GM18517 (cell line): ENCODE results near the gene NDE1.
A peak's percentile ranks its signal among the peaks of the same experiment; 100 is the strongest.
"Not testable (repeated sequence)": the region's sequence is repeated elsewhere in the genome, so short reads cannot be mapped to it uniquely, and the experiment has no call there.

ENCODE experiments used
- ATAC-seq: cut with Tn5 transposase; IDR thresholded peaks from one replicate; pipeline ENCODE4 v1.9.1; 2021; ENCODE audit warnings: mild to moderate bottlenecking, moderate library complexity; ENCODE audit not compliant: unreplicated experiment

The NDE1 gene

DNA sequence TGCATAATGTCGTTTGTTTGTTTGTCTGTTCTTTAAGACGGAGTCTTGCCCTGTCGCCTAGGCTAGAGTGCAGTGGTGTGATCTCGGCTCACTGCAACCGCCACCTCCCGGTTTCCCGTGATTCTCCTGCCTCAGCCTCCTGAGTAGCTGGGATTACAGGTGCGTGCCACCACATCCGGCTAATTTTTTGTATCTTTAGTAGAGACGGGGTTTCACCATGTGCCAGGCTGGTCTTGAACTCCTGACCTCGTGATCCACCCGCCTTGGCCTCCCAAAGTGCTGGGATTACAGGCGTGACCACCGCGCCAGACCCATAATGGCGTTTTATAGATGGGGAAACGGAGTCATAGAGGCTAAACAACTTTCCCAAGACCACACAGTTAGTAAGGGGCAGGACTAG lies 734 bp upstream of the NDE1 start:
- ATAC-seq = not testable (repeated sequence)

DNA sequence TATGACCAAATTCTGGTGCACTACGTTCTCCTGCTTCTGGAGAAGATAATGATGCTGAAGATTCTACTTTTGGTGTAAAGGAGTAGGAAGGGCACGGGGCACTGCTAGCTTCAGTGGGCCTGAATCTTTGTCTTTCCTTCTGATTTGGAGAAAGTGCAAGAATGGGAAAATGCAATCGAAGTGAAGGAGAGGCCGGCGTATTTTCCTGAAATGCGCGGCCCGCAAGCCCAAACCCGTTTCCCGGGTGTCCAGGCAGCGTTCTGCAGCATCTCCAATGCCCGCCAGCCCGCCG lies 372 bp upstream of the NDE1 start:
- peak; percentile 2 for ATAC-seq

DNA sequence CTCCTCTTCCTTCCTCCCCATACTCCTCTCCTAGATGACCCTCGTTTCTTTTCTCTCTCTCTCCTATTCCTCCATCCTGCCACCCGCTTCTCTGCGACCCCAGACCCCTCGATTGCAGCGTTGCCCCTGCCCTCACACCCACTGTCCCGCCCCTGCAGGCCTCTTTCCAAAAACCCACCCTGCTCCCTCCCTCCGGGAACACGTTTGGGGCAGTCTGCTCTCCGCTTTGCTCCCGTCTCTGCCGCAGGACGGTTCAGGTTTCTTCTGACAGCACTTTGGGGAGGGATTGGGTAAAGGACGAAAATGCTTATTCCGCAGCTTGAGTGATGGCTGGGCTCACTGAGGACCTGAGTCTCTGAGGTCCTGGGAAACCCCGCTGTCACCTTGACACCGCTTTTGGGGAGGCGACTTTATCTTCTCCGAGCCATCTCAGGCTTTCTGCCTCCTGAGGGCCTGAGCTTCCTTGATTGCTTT lies 690 bp downstream of the NDE1 start:
- no peak for ATAC-seq

- ATAC-seq = no peak
Measured at GRCh38 chr16:15652293-15653001, 2.4 kb downstream of the NDE1 start.

GRCh38 chr16:15653227-15653626 lies 3.2 kb downstream of the NDE1 start:
- ATAC-seq = no peak

GRCh38 chr16:15654591-15654990 lies 4.5 kb downstream of the NDE1 start:
- no peak for ATAC-seq

GRCh38 chr16:15655561-15655960 lies 5.5 kb downstream of the NDE1 start:
- ATAC-seq = not testable (repeated sequence)

DNA sequence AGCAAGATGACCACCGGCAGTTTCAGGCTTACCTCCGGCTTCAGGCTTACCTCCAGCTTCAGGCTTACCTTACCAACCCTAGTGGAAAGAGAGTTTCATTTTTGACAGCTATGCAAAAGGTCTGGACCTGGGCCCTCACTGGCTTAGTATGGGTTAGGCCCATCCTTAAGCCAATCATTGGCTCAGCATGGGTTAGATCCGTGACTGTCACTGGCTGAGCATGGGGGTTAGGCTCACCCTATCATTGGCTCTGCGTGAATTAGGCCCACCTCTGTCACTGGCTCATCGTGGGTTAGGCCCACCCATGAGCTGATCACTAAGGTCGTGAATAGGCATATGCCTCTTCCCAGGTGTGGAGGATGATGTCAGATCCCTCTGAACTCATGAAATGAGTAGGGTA lies 8.1 kb downstream of the NDE1 start:
- ATAC-seq = no peak

- no peak for ATAC-seq
Measured at GRCh38 chr16:15658556-15658955, 8.5 kb downstream of the NDE1 start.

DNA sequence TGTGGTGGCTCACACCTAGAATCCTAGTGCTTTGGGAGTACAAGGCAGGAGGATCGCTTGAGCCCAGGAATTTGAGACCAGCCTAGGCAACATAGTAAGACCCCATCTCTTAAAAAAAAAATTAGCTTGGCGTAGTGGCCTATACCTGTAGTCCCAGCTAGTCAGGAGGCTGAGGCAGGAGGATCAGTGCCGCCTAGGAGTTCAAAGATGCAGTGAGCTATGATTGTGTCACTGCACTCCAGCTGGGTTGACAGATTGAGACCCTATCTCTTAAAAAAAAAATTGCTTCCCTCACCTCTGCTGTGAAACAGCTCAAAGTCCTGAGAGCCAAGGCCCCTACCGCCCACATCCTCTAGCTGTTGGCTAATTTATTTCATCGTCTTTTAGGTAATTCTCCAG lies 10.2 kb downstream of the NDE1 start:
- no peak for ATAC-seq

DNA sequence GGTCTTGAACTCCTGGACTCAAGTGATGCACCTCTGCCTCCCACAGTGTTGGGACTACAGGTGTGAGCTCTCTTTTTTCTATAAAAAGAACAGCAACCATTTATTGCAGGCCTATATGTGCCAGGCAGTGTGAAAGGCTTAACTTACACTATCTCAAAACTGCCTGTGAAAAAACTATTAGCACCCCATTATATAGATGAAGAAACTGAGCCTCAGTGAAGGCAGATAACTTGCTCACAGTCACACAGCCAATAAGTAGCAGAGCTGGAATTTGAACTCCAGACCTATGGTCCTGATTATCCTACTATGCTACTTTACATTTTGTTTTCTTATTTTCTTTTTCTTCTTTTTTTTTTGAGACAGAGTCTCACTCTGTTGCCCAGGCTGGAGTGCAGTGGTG lies 15.1 kb downstream of the NDE1 start:
- ATAC-seq = no peak

GRCh38 chr16:15667091-15667742 lies 17.2 kb downstream of the NDE1 start:
- ATAC-seq = no peak

- no peak for ATAC-seq
Measured at GRCh38 chr16:15671530-15672117, 21.6 kb downstream of the NDE1 start.

DNA sequence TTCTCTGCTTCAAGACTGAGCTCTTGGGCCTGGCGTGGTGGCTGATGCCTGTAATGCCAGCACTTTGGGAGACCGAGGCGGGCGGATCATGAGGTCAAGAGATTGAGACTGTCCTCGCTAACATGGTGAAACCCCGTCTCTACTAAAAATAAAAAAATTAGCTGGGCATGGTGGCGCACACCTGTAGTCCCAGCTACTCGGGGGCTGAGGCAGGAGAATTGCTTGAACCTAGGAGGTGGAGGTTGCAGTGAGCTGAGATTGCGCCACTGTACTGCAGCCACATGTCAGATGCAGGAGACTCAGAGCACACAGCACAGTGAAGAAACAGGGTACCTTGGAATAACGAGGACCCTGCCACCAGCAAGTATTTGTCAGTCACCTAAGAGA lies 22.1 kb downstream of the NDE1 start:
- not testable (repeated sequence) for ATAC-seq

DNA sequence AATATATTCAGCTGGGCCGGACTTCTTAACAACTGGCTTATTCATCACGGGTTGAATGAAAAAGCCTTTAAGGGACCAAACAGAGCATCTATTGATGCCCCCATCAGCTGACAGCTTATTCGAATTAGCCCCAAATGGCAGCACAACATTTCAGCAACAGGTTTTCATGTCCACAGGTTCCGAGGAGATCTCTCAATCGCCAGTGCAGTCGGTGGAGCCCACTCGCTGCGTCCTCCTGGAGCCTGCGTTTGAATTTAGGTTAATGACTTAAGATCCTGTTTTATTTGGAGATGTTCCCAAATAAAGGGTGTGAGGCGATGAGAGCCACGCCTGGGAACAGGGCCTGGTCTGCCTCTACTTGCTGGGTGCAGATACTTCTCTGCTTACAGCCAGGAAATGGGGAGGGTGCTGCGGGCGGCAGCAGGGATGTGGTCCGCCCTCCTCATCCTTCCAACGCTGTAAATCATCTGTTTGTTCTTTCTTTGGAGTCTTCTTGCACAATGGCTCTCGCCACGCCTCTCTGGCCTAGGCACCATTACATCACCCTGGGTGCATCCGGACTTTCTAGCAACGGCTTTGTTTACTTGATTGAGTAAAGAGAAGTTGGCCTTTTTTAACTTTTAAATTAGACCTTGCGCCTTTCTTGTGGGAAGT lies 22.6 kb downstream of the NDE1 start:
- ATAC-seq = no peak

- no peak for ATAC-seq
Measured at GRCh38 chr16:15674571-15674970, 24.5 kb downstream of the NDE1 start.

- no peak for ATAC-seq
Measured at GRCh38 chr16:15676506-15676905, 26.5 kb downstream of the NDE1 start.

DNA sequence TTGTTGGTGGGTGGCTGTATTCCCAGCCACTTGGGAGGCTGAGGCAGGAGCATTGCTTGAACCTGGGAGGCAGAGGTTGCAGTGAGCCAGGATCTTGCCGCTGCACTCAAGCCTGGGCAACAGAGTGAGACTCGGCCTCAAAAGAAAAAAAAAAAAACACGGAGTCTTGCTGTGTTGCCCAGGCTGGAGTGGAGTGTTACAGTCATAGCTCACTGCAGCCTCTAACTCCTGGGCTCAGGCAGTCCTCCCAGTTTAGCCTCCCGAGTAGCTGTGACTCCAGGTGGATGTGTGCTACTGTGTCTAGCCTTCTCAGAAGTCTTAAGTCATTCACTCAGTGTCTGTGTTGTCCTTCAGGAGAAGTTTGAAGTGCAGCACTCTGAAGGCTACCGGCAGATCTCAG lies 27.4 kb downstream of the NDE1 start:
- ATAC-seq = no peak

DNA sequence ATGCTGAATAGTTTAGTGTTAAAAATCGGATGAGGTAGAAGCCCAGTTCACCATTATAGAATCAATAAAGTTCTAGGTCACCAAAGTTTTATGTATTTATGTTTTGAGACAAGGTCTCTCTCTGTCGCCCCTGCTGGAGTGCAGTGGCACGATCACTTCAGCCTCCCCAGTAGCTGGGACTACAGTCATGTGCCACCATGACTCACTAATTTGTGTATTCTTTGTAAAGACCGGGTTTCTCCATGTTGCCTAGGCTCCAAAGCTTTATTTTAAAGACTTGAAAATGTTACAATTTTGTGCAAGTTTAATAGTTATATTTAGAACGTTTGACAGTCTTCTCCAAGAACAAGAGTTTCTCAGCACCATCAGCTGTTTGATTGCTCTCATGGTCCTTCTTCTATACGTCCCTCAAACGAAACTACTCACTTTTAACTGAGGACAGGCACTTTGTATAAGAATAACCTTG lies 32.1 kb downstream of the NDE1 start:
- no peak for ATAC-seq

DNA sequence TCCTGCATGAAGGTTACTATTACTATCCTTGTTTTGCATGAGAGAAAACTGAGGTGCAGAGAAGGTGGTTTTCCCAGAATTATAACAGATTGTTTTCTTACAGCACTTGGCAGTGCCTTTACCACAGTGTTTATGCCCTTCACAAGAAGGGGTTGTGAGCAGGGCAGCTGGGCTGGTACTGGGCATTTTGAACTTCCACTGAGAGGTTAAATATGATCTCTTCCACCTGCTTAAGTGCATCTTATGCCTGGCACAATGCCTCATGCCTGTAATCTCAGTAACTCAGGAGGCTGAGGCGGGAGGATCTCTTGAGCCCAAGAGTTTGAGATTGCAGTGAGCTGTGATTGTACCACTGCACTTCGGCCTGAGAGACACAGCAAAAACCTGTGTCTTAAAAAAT lies 36.2 kb downstream of the NDE1 start:
- ATAC-seq = no peak

GRCh38 chr16:15689290-15689689 lies 39.2 kb downstream of the NDE1 start:
- ATAC-seq = no peak

- ATAC-seq = no peak
Measured at GRCh38 chr16:15690296-15690695, 40.3 kb downstream of the NDE1 start.
